ENCODE data around the gene C6.
"Not testable (repeated sequence)": the region's sequence is repeated elsewhere in the genome, so short reads cannot be mapped to it uniquely, and the experiment has no call there.

C6 gene

GRCh38 chr5:41219658-41220269, 6.4 kb upstream of the C6 start:
- H3K4me3 ChIP-seq (ENCODE audit: low read depth, low read length): no peak overlapping the region
- TF ChIP-seq, protein P1, sequence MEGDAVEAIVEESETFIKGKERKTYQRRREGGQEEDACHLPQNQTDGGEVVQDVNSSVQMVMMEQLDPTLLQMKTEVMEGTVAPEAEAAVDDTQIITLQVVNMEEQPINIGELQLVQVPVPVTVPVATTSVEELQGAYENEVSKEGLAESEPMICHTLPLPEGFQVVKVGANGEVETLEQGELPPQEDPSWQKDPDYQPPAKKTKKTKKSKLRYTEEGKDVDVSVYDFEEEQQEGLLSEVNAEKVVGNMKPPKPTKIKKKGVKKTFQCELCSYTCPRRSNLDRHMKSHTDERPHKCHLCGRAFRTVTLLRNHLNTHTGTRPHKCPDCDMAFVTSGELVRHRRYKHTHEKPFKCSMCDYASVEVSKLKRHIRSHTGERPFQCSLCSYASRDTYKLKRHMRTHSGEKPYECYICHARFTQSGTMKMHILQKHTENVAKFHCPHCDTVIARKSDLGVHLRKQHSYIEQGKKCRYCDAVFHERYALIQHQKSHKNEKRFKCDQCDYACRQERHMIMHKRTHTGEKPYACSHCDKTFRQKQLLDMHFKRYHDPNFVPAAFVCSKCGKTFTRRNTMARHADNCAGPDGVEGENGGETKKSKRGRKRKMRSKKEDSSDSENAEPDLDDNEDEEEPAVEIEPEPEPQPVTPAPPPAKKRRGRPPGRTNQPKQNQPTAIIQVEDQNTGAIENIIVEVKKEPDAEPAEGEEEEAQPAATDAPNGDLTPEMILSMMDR (IDR thresholded peaks at IDR 0.05; ENCODE audit: insufficient read depth, low read depth, low read length, missing control alignments): no peak
- DNase-seq (ENCODE audit: low read depth): no peak

DNA sequence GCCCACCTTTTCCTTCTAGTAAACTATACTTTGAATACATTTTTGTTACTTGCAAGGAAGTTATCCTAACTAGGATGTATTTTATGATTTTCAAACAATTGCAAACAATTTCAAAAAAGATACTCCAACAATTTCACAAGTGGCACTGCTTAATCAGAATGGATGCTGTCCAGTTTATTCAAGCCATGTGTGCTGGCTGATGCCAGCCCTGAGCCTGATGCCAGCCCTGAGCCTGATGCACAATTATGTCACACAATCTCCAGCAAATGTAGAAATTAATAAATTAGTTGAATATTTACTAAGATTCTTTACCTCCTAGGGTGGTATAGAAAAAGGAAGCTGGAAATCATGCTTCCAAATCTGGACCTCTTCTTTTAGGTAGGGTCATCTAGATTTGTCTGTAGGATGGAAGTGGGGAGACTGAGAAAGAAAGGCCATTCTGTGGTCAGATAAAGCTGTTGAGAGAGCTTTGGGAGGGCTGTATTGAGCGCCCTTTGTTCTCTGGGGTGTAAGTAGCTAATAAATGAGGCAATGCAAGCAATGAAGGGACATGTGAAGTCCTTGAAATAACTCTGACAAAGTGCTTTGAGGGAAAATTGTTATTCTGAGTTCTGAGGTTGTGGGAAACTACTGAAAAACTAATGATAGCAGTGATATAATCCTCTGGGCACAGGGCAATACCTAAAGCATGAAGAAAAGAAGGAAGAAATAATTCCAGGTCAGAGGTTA, 5.8 kb upstream of the C6 start:
- DNase-seq (ENCODE audit: low read depth): no peak
- no peak overlapping the region for H3K4me3 ChIP-seq (ENCODE audit: low read depth, low read length)
- TF ChIP-seq, protein P1 (IDR thresholded peaks at IDR 0.05; ENCODE audit: insufficient read depth, low read depth, low read length, missing control alignments): no peak

DNA sequence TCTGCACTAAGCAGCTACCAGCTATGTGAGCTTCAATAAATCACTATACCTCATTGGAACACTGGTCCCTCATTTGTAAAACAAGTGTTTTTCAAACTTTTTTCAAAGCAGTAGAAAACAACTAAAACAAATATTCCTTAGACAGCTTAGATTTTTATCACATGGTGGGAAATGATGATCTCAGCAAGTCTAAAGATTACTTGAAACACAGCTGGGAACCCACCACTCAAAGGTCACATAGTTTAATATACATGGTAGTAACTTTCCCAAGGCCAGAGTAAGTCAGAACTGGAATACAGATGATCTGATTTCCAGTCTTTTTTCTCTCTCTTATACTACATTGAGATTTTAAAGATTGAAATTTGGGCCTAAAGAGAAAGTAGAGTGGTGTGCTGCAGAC, 850 bp upstream of the C6 start:
- TF ChIP-seq, protein P1 (IDR thresholded peaks at IDR 0.05; ENCODE audit: insufficient read depth, low read depth, low read length, missing control alignments): no peak
- no peak for DNase-seq (ENCODE audit: low read depth)
- H3K4me3 ChIP-seq (ENCODE audit: low read depth, low read length): no peak overlapping the region

DNA sequence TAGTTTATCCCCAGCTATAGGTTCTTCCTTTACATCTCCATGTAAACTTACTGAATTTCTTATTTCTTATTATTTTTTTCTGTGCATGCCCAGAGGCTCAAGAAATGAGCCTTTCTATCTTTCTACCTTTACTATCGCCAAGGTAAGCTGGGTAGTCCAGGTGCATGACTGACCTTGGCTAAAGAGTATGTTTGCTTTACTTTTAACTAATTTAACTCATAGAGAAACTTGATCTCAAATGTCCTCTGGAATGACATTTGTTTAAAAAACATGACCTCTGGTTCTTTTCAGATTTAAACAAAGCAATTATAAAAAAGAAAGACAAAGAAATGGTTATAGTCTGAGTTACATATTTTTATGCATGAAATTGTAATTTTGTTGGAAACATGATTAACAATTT, 397 bp downstream of the C6 start:
- TF ChIP-seq, protein P1 (IDR thresholded peaks at IDR 0.05; ENCODE audit: insufficient read depth, low read depth, low read length, missing control alignments): no peak
- no peak overlapping the region for H3K4me3 ChIP-seq (ENCODE audit: low read depth, low read length)
- no peak for DNase-seq (ENCODE audit: low read depth)

DNA sequence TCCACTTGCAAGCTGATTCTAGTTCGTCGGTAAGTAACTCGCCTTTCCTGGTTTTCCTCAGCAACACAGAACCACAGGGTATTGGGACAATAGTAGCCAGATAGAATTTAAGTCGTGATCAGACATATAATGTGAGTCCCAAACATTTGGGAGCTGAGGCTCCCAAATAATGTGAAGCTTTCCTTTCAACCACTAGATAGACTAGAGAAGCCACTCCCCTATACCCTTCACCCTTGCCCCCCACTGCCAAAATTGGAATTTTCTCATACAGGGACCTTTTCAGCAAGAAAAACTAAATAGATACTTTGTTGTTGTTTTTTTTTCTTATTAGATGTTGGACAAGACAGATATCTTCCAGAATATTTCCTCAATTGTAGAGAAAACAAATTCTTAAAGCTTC, 1.9 kb downstream of the C6 start:
- no peak overlapping the region for H3K4me3 ChIP-seq (ENCODE audit: low read depth, low read length)
- TF ChIP-seq, protein P1 (IDR thresholded peaks at IDR 0.05; ENCODE audit: insufficient read depth, low read depth, low read length, missing control alignments): no peak
- DNase-seq (ENCODE audit: low read depth): no peak

- not testable (repeated sequence) for DNase-seq (ENCODE audit: low read depth); H3K4me3 ChIP-seq (ENCODE audit: low read depth, low read length)
Measured at GRCh38 chr5:41205475-41205874, 7.9 kb downstream of the C6 start.

DNA sequence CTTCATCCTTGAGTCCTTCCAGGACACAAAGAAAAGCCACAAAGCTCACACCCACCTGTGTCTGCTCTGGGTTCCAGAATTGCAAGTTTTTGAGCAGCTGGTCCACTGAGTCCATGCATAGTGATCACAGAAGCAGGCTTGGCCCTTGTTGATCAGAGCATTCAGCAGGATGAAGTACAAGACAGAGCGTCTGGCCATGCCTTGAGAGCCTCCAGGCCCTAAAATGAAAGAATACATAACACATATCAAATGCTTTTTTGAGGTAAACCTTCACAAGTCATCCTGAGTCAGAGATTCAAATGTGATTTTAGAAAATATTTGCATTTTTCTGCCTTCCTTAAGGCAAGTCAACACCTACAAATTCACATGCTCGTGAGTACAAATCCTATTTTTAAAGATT, 10.3 kb downstream of the C6 start:
- TF ChIP-seq, protein P1 (IDR thresholded peaks at IDR 0.05; ENCODE audit: insufficient read depth, low read depth, low read length, missing control alignments): no peak
- no peak overlapping the region for H3K4me3 ChIP-seq (ENCODE audit: low read depth, low read length)
- no peak for DNase-seq (ENCODE audit: low read depth)

Data from GM12865 (cell line).